K562 (cell line): ENCODE results near the gene NAGLU. TPM values are rescaled to one million over a fixed set of nuclear protein-coding genes. Genes with fewer than 3 reads are reported as not detected.

ENCODE experiments used
- CTBP1 ChIP-seq: fragments of 450-650 bp; IDR thresholded peaks from 2 replicates; pipeline ENCODE4 v1.6.1; 2016; ENCODE audit warnings: borderline replicate concordance
- ETV6 ChIP-seq, 3 experiments: fragments of 150-350 bp in 1 of 3; sonication (generic) in 1 of 3; formaldehyde crosslinking in 1 of 3; IDR thresholded peaks; 2 replicates each; pipeline versions ENCODE4 v1.6.1 to v1.8.0; 2014 to 2022; ENCODE audit warnings: borderline replicate concordance in 2 of 3, low read depth in 2 of 3, antibody characterized with exemption in 1 of 3, low read length in 1 of 3, mild to moderate bottlenecking in 1 of 3, missing genetic modification reagents in 1 of 3
- GMEB1 ChIP-seq: fragments of 250-450 bp; sonication (Bioruptor Pico); IDR thresholded peaks from 2 replicates; pipeline ENCODE4 v1.4.0; 2020; ENCODE audit warnings: mild to moderate bottlenecking
- HMBOX1 ChIP-seq: sonication (generic); IDR thresholded peaks from 2 replicates; pipeline ENCODE4 v1.6.1; 2016
- NBN ChIP-seq: fragments of 450-650 bp; IDR thresholded peaks from 2 replicates; pipeline ENCODE4 v1.6.1; 2016; ENCODE audit warnings: low read depth, mild to moderate bottlenecking
- POLR2A ChIP-seq: fragments of 450-650 bp; conservative IDR thresholded peaks from 2 replicates; pipeline ENCODE4 v1.6.1; 2016
- POLR2G ChIP-seq: fragments of 200-400 bp; formaldehyde crosslinking; IDR thresholded peaks from 2 replicates; pipeline ENCODE4 v1.6.1; 2017; ENCODE audit warnings: low read depth, mild to moderate bottlenecking, antibody characterized with exemption, low read length, moderate library complexity
- RBM22 ChIP-seq: fragments of 200-400 bp; formaldehyde crosslinking; IDR thresholded peaks from 2 replicates; pipeline ENCODE4 v1.6.1; 2018; ENCODE audit warnings: low read length, low read depth; ENCODE audit not compliant: poor library complexity, severe bottlenecking
- SMAD4 ChIP-seq: fragments of 250-450 bp; sonication (Bioruptor Pico); conservative IDR thresholded peaks from 2 replicates; pipeline ENCODE4 v1.8.0; 2021; ENCODE audit warnings: inconsistent platforms, mild to moderate bottlenecking, moderate library complexity
- TSC22D4 ChIP-seq: fragments of 450-650 bp; IDR thresholded peaks from 2 replicates; pipeline ENCODE4 v1.6.1; 2016; ENCODE audit warnings: missing genetic modification characterization, missing biosample characterization, control low read depth
- ZEB2 ChIP-seq: fragments of 450-650 bp; IDR thresholded peaks from 2 replicates; pipeline ENCODE4 v1.6.1; 2016
- ZKSCAN8 ChIP-seq: fragments of 200-800 bp; sonication (Bioruptor generic); IDR thresholded peaks from 2 replicates; pipeline ENCODE4 v1.6.1; 2016; ENCODE audit warnings: missing genetic modification characterization, missing compliant biosample characterization
- ZNF592 ChIP-seq: fragments of 450-650 bp; IDR thresholded peaks from 2 replicates; pipeline ENCODE4 v1.6.1; 2017; ENCODE audit warnings: antibody characterized with exemption, mild to moderate bottlenecking
- ZNF830 ChIP-seq: fragments of 250-450 bp; sonication (Bioruptor Pico); IDR thresholded peaks from 2 replicates; pipeline ENCODE4 v1.5.0; 2021; ENCODE audit warnings: mild to moderate bottlenecking
- polyA plus RNA-seq, 8 experiments: library from polyadenylated mRNA; depleted of rRNA in 4 of 8; stranded (reverse) in 5 of 8; unstranded in 3 of 8; fragments of >200 nt; fragmentation: Nextera tagmentation in 2 of 8; fragmentation: Illumina TruSeq in 1 of 8; extraction: Ambion mirVana in 2 of 8; extraction: Trizol in 1 of 8; gene quantifications; 2 replicates each; pipeline versions ENCODE4 v1.2.1 to v1.2.3, GENCODE V29; 2011 to 2014; ENCODE audit warnings: inconsistent platforms in 1 of 8, missing spikeins in 1 of 8
- total RNA-seq, 7 experiments: library from RNA; depleted of rRNA in 6 of 7; stranded (reverse); fragments of >200 nt in 6 of 7; fragmentation: Illumina TruSeq in 2 of 7; extraction: Trizol in 2 of 7; gene quantifications; 2 replicates each; pipeline versions ENCODE4 v1.2.1 to v1.2.3, GENCODE V29; 2011 to 2021; ENCODE audit warnings: low replicate concordance in 1 of 7
- TF ChIP-seq, protein P1 (sequence below): fragments of 200-800 bp; sonication (Bioruptor generic); IDR thresholded peaks from 2 replicates; pipeline ENCODE4 v1.6.1; 2017; ENCODE audit warnings: missing genetic modification characterization, missing compliant biosample characterization
- TF ChIP-seq, protein P2 (sequence below), 2 experiments: fragments of 450-650 bp in 1 of 2; sonication (generic) in 1 of 2; formaldehyde crosslinking in 1 of 2; IDR thresholded peaks in 1 of 2; conservative IDR thresholded peaks in 1 of 2; 2 replicates each; pipeline versions ENCODE4 v1.6.1 to v1.8.1; 2016 to 2023; ENCODE audit warnings: mild to moderate bottlenecking in 2 of 2, moderate library complexity in 2 of 2, inconsistent platforms in 1 of 2, missing genetic modification reagents in 1 of 2

Gene NAGLU
- total and polyA plus RNA-seq, 9 of the 15 experiments (the other 6 are each of a cell fraction or from before 2014, with no cell fraction given), result 0.04 to 21.5 (median 8.5) TPM

DNA sequence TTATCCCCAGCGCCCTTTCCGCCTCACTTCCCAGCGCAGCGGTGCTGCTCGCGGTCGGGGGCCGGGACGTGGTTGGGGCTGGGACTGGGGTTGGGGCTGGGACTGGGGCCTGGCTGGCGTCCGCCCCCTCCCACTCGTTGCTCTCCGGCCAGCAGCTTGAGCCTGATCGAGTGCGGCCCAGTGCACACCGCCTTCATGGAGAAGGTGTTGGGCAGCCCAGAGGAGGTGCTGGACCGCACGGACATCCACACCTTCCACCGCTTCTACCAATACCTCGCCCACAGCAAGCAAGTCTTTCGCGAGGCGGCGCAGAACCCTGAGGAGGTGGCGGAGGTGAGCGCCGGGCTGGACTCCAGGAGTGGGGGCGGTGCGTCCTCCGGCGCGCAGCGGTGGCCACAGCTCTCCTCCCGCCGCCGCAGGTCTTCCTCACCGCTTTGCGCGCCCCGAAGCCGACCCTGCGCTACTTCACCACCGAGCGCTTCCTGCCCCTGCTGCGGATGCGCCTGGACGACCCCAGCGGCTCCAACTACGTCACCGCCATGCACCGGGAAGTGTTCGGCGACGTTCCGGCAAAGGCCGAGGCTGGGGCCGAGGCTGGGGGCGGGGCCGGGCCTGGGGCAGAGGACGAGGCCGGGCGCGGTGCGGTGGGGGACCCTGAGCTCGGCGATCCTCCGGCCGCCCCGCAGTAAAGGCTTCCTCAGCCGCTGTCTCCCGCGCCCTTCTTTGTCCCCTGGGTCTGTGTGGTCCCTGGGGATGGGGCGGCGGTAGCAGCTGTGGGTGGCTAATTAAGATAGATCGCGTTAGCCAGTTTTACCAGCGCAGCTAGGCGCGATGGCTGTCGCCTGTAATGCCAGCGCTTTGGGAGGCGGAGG, 18.4 kb downstream of the NAGLU start (continued):
- TF ChIP-seq ETV6 (IDR thresholded peaks at IDR 0.05; ENCODE audit: borderline replicate concordance in 1 of 2, low read depth in 2 of 2, low read length in 1 of 2) (0 out of 4 replicates have a peak, but pooled peaks of 1 of the 2 experiments have one; percentile 8), ETV6 (CRISPR knock-in tag; IDR thresholded peaks at IDR 0.05; ENCODE audit: borderline replicate concordance) (no peak), ZNF592 (peak; percentile 29; the same call in 1 of the 2 replicates), NBN (0 out of 2 replicates have a peak, but pooled peaks have one; percentile 19), POLR2G (peak; percentile 89), SMAD4 (CRISPR knock-in tag) (peak; percentile 46), CTBP1 (peak; percentile 76), ZNF830 (CRISPR knock-in tag) (no peak), POLR2A (peak; percentile 81), GMEB1 (CRISPR knock-in tag) (0 out of 2 replicates have a peak, but pooled peaks have one; percentile 22), RBM22 (no peak), ZKSCAN8 (no peak), HMBOX1 (no peak), ZEB2 (no peak), TSC22D4 (tag) (no peak)
- TF ChIP-seq, protein P1, sequence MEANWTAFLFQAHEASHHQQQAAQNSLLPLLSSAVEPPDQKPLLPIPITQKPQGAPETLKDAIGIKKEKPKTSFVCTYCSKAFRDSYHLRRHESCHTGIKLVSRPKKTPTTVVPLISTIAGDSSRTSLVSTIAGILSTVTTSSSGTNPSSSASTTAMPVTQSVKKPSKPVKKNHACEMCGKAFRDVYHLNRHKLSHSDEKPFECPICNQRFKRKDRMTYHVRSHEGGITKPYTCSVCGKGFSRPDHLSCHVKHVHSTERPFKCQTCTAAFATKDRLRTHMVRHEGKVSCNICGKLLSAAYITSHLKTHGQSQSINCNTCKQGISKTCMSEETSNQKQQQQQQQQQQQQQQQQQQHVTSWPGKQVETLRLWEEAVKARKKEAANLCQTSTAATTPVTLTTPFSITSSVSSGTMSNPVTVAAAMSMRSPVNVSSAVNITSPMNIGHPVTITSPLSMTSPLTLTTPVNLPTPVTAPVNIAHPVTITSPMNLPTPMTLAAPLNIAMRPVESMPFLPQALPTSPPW (CRISPR knock-in tag), result no peak; the same call in 1 of the 2 replicates
- TF ChIP-seq, protein P2, sequence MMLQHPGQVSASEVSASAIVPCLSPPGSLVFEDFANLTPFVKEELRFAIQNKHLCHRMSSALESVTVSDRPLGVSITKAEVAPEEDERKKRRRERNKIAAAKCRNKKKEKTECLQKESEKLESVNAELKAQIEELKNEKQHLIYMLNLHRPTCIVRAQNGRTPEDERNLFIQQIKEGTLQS (IDR thresholded peaks at IDR 0.05), result no peak
- TF ChIP-seq, protein P2 (CRISPR knock-in tag; conservative IDR thresholded peaks at IDR 0.05), result no peak
